ENCODE measurements around the gene KRTAP9-7.
A peak's percentile ranks its signal among the peaks of the same experiment; 100 is the strongest.

KRTAP9-7 gene

GRCh38 chr17:41315814-41316445, 40.4 kb downstream of the KRTAP9-7 start:
- Histone ChIP-seq H3K4me3 (ENCODE audit: severe bottlenecking) (no peak overlapping the region), H3K36me3 (ENCODE audit: low read depth) (no peaks in the 10 kb centered on the region), H3K9me3 (ENCODE audit: severe bottlenecking) (peaks cover 6% of the 10 kb centered on the region), H3K27ac (ENCODE audit: poor library complexity, severe bottlenecking) (no peak overlapping the region), H3K4me1 (ENCODE audit: insufficient read depth, poor library complexity, severe bottlenecking) (peaks cover 4% of the 10 kb centered on the region), H3K27me3 (ENCODE audit: insufficient read depth, poor library complexity, severe bottlenecking) (no peaks in the 10 kb centered on the region)
- no peak for ATAC-seq (ENCODE audit: low read depth)
- TF ChIP-seq CTCF (IDR thresholded peaks at IDR 0.05; ENCODE audit: poor library complexity, severe bottlenecking), result no peak
- DNase-seq (ENCODE audit: low spot score), result no peak

GRCh38 chr17:41318231-41318630, 42.7 kb downstream of the KRTAP9-7 start:
- peaks cover 4% of the 10 kb centered on the region for H3K4me1 ChIP-seq (ENCODE audit: insufficient read depth, poor library complexity, severe bottlenecking)
- H3K4me3 ChIP-seq (ENCODE audit: severe bottlenecking), result no peak overlapping the region
- no peak for ATAC-seq (ENCODE audit: low read depth)
- H3K27me3 ChIP-seq (ENCODE audit: insufficient read depth, poor library complexity, severe bottlenecking), result no peaks in the 10 kb centered on the region
- no peak overlapping the region for H3K27ac ChIP-seq (ENCODE audit: poor library complexity, severe bottlenecking)
- H3K9me3 ChIP-seq (ENCODE audit: severe bottlenecking), result peaks cover 6% of the 10 kb centered on the region
- no peak for DNase-seq (ENCODE audit: low spot score)
- H3K36me3 ChIP-seq (ENCODE audit: low read depth), result no peaks in the 10 kb centered on the region
- no peak for TF ChIP-seq CTCF (IDR thresholded peaks at IDR 0.05; ENCODE audit: poor library complexity, severe bottlenecking)

- no peak overlapping the region for H3K4me3 ChIP-seq (ENCODE audit: severe bottlenecking)
- no peak for DNase-seq (ENCODE audit: low spot score)
- no peaks in the 10 kb centered on the region for H3K27me3 ChIP-seq (ENCODE audit: insufficient read depth, poor library complexity, severe bottlenecking)
- ATAC-seq (ENCODE audit: low read depth), result peak; percentile 64
- H3K27ac ChIP-seq (ENCODE audit: poor library complexity, severe bottlenecking), result no peak overlapping the region
- H3K9me3 ChIP-seq (ENCODE audit: severe bottlenecking), result peaks cover 6% of the 10 kb centered on the region
- H3K36me3 ChIP-seq (ENCODE audit: low read depth), result no peaks in the 10 kb centered on the region
- peak; percentile 95 for TF ChIP-seq CTCF (IDR thresholded peaks at IDR 0.05; ENCODE audit: poor library complexity, severe bottlenecking)
- H3K4me1 ChIP-seq (ENCODE audit: insufficient read depth, poor library complexity, severe bottlenecking), result peaks cover 4% of the 10 kb centered on the region
Measured at GRCh38 chr17:41322094-41322902, 46.8 kb downstream of the KRTAP9-7 start.

- Histone ChIP-seq H3K4me1 (ENCODE audit: insufficient read depth, poor library complexity, severe bottlenecking) (peaks cover 4% of the 10 kb centered on the region), H3K27me3 (ENCODE audit: insufficient read depth, poor library complexity, severe bottlenecking) (no peaks in the 10 kb centered on the region), H3K36me3 (ENCODE audit: low read depth) (no peaks in the 10 kb centered on the region), H3K4me3 (ENCODE audit: severe bottlenecking) (no peak overlapping the region), H3K9me3 (ENCODE audit: severe bottlenecking) (peaks cover 6% of the 10 kb centered on the region), H3K27ac (ENCODE audit: poor library complexity, severe bottlenecking) (no peak overlapping the region)
- ATAC-seq (ENCODE audit: low read depth) (no peak), DNase-seq (ENCODE audit: low spot score) (no peak)
- no peak for TF ChIP-seq CTCF (IDR thresholded peaks at IDR 0.05; ENCODE audit: poor library complexity, severe bottlenecking)
Measured at GRCh38 chr17:41322903-41323895, 47.7 kb downstream of the KRTAP9-7 start.

Data from RWPE2 (cell line).